H1 (cell line): ENCODE data around the gene DCAF6.

Experiments used
- CREB1 ChIP-seq: IDR thresholded peaks from 2 replicates; pipeline ENCODE4 v1.6.1; 2012; ENCODE audit warnings: inconsistent platforms
- EZH2 ChIP-seq: fragments of 200-600 bp; sonication (generic); IDR thresholded peaks from 2 replicates; pipeline ENCODE4 v1.7.1; 2012; ENCODE audit warnings: low read depth, mild to moderate bottlenecking, moderate library complexity, low read length, inconsistent platforms; ENCODE audit not compliant: severe bottlenecking
- JUN ChIP-seq: IDR thresholded peaks from 2 replicates; pipeline ENCODE4 v1.6.1; 2011; ENCODE audit warnings: low read depth, mild to moderate bottlenecking, improper control_type of control experiment, low read length
- JUND ChIP-seq: IDR thresholded peaks from 2 replicates; pipeline ENCODE4 v1.6.1; 2011; ENCODE audit warnings: mild to moderate bottlenecking, improper control_type of control experiment, low read length
- NRF1 ChIP-seq: IDR thresholded peaks from 2 replicates; pipeline ENCODE4 v1.6.1; 2011; ENCODE audit warnings: mild to moderate bottlenecking, low read depth, low read length, improper control_type of control experiment
- YY1 ChIP-seq: IDR thresholded peaks from 2 replicates; pipeline ENCODE4 v1.6.1; 2011; ENCODE audit warnings: low read depth, mild to moderate bottlenecking, low read length
- TF ChIP-seq, protein P1 (sequence below), 3 experiments: IDR thresholded peaks; 1 replicate in 2 of 3; 2 replicates in 1 of 3; pipeline versions ENCODE4 v1.5.1 to v1.6.1; 2011; ENCODE audit warnings: low read length in 3 of 3, mild to moderate bottlenecking in 3 of 3, inconsistent platforms in 2 of 3, low read depth in 1 of 3, moderate library complexity in 1 of 3; ENCODE audit not compliant: insufficient read depth in 1 of 3; ENCODE audit errors: control extremely low read depth in 1 of 3
- TF ChIP-seq, protein P2 (sequence below): IDR thresholded peaks from 2 replicates; pipeline ENCODE4 v1.6.1; 2011; ENCODE audit warnings: low read length, improper control_type of control experiment

DNA sequence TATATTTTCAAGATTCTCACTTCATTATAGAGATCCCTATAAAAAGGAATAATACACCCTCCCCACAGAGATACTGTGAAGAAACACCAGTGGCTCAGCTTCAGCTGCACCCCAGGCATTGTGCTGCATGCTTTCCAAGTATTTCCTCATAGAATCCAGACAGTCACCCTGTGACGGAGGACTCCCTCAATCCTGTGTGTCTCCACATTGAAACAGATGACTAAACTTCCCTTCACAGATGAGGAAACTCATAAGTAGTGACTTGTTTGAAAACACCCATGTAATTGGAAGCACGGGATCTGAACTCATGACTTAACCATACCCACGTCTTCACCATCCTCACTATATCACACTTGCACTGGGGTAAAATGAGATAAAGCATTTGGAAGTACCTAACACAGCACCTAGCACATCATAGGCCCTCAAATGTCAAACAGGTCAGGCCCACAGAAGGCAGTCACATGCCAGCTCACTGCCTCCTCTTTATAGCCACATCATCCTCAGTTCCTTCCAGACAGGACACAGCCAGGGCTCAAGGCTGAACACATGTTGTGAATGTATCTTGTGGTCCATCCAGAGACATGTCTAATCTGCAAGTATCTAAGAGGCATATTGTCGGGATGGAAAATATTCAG is 145.0 kb downstream of the DCAF6 start:
- TF ChIP-seq JUN (no peak), JUND (no peak), NRF1 (no peak), CREB1 (no peak), YY1 (no peak), EZH2 (no peak)
- TF ChIP-seq, protein P1, sequence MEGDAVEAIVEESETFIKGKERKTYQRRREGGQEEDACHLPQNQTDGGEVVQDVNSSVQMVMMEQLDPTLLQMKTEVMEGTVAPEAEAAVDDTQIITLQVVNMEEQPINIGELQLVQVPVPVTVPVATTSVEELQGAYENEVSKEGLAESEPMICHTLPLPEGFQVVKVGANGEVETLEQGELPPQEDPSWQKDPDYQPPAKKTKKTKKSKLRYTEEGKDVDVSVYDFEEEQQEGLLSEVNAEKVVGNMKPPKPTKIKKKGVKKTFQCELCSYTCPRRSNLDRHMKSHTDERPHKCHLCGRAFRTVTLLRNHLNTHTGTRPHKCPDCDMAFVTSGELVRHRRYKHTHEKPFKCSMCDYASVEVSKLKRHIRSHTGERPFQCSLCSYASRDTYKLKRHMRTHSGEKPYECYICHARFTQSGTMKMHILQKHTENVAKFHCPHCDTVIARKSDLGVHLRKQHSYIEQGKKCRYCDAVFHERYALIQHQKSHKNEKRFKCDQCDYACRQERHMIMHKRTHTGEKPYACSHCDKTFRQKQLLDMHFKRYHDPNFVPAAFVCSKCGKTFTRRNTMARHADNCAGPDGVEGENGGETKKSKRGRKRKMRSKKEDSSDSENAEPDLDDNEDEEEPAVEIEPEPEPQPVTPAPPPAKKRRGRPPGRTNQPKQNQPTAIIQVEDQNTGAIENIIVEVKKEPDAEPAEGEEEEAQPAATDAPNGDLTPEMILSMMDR (IDR thresholded peaks at IDR 0.05; ENCODE audit: control extremely low read depth in 1 of 3, insufficient read depth in 1 of 3, low read depth in 1 of 3, low read length in 3 of 3), result no peak
- TF ChIP-seq, protein P2, sequence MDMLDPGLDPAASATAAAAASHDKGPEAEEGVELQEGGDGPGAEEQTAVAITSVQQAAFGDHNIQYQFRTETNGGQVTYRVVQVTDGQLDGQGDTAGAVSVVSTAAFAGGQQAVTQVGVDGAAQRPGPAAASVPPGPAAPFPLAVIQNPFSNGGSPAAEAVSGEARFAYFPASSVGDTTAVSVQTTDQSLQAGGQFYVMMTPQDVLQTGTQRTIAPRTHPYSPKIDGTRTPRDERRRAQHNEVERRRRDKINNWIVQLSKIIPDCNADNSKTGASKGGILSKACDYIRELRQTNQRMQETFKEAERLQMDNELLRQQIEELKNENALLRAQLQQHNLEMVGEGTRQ, result no peak
